Right renal cortex interstitium (tissue), 3 donors: ENCODE results near the gene BANK1. TPM values are rescaled to one million over a fixed set of nuclear protein-coding genes. Genes with fewer than 3 reads are reported as not detected.

Experiments
- DNase-seq, 3 donors: peaks; one replicate each; pipeline ENCODE4 v3.0.0-alpha.2; 2013; ENCODE audit warnings: low read depth in 3 of 3, low spot score in 2 of 3
- polyA plus RNA-seq, 3 donors: library from polyadenylated mRNA; unstranded; fragments of 120-200 nt; gene quantifications; one replicate each; pipeline ENCODE4 v1.2.1, GENCODE V29; 2013; ENCODE audit not compliant: insufficient read length in 3 of 3

Gene BANK1, protein sequence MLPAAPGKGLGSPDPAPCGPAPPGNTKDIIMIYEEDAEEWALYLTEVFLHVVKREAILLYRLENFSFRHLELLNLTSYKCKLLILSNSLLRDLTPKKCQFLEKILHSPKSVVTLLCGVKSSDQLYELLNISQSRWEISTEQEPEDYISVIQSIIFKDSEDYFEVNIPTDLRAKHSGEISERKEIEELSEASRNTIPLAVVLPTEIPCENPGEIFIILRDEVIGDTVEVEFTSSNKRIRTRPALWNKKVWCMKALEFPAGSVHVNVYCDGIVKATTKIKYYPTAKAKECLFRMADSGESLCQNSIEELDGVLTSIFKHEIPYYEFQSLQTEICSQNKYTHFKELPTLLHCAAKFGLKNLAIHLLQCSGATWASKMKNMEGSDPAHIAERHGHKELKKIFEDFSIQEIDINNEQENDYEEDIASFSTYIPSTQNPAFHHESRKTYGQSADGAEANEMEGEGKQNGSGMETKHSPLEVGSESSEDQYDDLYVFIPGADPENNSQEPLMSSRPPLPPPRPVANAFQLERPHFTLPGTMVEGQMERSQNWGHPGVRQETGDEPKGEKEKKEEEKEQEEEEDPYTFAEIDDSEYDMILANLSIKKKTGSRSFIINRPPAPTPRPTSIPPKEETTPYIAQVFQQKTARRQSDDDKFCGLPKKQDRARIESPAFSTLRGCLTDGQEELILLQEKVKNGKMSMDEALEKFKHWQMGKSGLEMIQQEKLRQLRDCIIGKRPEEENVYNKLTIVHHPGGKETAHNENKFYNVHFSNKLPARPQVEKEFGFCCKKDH
- 1 to 10 TPM; 3.1 to 4.2 (median 3.2) TPM for polyA plus RNA-seq

DNA sequence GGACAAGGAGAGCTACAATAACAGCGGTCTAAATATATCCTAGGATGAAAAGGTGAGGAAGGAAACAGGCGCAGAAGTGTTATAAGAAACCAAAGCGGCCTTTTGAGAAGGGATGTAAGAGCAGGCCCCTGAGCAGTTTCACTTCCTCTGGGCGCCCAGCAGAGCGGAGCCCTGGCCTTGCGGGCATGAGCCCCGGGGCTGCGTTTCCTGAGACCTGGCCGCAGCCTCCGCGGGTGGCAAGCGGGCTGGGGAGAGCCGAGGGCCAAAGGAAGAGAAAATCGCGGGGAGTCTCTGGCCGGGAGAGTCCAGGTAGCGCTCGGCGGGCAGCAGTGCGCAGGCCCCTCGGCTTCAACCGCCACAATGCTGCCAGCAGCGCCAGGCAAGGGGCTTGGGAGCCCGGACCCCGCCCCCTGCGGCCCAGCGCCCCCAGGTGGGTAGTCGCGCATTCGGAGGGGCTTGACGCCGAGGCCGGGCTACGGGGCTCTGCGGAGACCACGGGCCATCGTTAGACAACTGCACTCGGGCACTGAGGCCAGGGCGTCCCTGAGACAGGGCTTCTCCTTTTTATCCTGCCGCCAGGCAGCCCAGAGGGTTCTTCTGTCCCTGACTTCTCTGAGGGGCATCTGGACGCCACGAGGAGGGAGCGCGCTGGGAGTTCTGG, at the start of gene BANK1:
Gene BANK1, plus strand, starts transcription at position 210 of the 661 bp plus-strand sequence. Its CDS starts 151 bp downstream, at position 361.
- DNase-seq = peak; percentile 14 to 33 (median 27)

GRCh38 chr4:101753721-101754120, 36.8 kb upstream of the BANK1 start:
- DNase-seq = no peak

DNA sequence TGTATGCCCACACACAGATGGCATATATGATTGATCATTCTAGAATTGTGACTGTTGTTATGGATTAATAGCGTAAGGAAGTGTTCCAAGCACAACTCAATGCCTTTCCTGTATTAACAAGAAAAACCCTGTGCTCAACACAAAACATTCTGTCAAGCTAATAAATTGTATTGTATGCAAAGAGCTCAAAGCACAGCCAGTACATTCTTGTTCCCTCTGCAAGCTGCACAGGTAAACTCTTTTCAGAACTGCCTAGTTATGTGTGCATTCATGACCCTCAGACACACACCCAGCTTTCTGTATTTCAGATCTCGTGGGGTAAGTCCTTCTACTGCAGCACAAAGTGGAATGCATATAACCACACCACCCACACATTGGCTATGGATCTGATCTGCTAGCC, 34.3 kb upstream of the BANK1 start:
- no peak for DNase-seq

DNA sequence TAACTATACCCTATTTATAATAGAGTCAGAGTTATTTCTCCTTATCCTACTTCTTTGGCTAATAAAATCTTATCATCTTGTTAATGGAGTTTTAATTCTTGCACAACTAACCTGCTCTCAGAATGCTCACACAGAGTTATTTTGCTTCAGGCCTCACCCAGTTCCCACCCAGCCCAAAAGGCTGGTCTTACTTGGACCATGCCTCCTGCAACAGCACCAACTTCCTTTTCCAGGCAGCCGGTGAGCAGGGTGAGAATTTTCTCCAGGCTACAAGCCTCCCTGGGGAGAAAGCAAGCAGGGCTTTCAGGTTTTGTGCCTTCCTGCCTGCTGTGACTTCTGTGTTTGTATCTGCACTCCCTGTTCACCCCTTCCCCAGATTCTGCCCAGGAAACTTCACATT, 29.1 kb upstream of the BANK1 start:
- DNase-seq = no peak

DNA sequence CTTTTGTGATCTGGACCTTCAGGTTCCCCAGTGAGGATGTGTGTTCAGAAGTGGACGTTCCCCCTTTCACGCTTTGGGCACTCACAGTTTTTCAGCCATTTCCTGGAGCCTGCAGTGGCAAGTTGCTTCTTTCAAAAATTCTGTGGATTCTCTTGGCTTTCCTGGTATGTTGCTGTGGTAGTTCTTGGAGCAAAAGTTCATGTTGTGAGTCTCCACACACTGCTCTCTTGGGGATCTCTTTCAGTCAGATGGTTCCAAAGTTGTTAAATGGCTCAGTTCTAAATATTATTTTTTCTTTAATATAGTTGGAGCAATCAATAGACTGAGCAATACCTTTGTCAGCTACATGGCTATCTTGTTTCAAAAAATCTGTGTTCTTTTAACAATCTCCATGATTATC, 28.5 kb upstream of the BANK1 start:
- no peak for DNase-seq

DNA sequence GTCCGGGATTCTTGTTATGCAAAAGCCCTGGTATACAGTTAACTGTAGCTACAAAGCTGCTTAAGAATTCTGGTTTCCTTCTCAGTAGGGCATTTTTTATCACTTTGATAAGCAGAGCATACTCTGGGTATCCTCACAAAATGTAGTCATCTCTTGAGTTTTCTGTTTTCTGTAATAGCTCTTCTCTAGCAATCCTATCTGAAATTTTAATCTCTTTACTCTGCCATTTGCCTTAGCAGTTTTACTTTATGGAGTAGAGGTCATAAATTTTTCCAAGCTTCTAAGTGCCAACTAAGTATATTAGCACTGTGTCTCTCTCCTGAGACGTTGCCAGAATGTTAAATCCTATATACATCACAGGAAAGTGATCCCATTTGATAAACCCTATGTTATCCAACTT, 28.0 kb upstream of the BANK1 start:
- DNase-seq = no peak

GRCh38 chr4:101763576-101763975, 27.0 kb upstream of the BANK1 start:
- no peak for DNase-seq

GRCh38 chr4:101774807-101775206, 15.7 kb upstream of the BANK1 start:
- no peak for DNase-seq

GRCh38 chr4:101777431-101777830, 13.1 kb upstream of the BANK1 start:
- DNase-seq = no peak

DNA sequence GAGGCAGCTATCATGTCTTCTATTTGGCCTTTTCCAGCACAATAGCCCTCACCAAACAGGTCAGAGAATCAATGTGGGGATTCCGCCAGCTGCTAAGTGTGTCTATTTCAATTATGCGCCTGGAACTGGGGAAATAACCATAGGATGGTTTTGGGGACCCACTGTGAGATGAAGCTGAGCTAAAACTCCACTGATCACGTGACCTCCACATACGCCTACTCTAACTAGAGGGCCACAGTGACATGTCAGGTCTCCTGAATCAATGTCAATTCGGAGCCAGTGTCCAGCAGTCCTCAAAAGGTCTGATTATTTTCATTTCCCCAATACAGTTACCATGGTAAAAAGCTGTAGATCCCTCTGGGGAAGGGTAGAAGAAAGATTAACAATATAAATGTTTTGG, 10.2 kb upstream of the BANK1 start:
- DNase-seq = no peak

- DNase-seq = no peak
Measured at GRCh38 chr4:101782546-101782945, 8.0 kb upstream of the BANK1 start.

DNA sequence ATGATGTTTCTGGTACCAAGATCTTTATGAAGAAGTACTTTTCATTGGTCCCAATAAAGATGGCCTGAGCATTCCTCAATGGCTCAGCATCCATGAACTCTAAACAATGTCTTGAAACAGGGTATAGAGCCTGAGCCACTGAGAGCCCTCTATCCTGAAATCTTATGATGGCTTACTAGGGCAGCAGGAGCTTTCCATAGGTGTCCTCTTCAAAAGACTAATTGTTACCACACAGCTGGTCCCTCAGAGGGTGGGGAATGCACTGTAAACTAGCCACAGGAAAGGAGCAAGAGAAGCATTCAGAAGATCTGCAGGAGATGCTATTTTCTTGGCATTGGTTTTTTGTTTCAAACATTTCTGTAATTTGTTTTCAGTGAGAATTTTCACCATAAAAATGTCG, 5.6 kb upstream of the BANK1 start:
- DNase-seq = no peak

GRCh38 chr4:101785486-101785885, 5.0 kb upstream of the BANK1 start:
- DNase-seq = no peak

- no peak for DNase-seq
Measured at GRCh38 chr4:101787701-101788316, 2.7 kb upstream of the BANK1 start.

DNA sequence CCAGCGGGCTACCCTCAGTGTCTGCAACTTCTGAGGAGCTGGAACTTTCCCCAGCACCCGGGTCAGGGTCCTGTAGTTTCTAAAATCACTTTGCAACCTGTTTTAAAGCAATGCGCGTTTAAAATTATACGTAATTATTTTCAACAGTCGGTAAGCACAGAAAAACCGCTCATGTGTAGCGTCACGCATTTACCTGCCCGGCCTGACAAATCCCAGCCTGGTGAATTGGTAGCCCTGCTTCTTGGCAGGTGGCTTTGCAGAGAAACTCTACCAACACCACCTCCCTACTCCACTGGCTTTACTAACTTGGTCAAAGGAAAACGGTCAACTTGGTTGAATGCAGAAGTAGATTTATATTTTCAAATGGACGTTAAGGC, 640 bp downstream of the BANK1 start:
- peak; percentile 23 to 29 (median 27) for DNase-seq

GRCh38 chr4:101792056-101792590, 1.6 kb downstream of the BANK1 start:
- DNase-seq = no peak

DNA sequence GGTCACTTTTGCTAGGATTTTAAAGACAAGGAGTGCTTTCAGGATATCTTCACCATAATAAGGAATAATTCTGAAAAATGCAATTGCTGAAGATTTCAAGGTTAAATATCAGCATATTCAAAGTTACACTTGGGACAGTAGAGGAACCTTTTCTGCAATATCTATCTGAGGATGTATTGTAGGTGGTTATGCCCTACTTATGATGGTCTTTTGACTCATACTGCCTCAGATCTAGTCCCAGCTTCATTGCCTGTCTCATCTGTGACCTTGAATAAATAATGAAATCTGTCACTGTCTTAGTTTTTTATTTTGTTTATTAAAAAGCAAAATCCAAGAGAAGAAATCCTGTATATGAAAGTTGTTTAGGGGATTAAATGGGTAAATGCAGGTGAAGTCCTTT, 2.9 kb downstream of the BANK1 start:
- DNase-seq = no peak

DNA sequence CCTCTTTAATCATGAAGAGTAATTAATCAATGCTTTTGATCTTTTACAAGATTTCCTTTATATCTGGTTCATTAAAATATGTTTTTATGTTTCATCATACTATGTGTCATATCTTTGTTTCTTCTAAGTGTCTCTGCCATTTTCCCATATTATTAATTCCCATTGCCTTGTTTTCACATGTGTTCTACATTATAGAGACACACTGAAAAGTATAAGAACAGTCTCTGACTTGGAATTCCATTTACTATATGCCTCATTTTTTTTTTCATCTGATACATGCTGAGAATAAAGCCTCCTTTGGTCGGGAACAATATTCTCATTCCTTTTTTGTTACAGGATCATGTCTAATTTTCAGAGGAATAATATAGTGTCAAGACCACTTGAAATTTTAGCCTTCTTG, 4.3 kb downstream of the BANK1 start:
- DNase-seq = no peak

- DNase-seq = no peak
Measured at GRCh38 chr4:101795704-101796103, 5.2 kb downstream of the BANK1 start.

DNA sequence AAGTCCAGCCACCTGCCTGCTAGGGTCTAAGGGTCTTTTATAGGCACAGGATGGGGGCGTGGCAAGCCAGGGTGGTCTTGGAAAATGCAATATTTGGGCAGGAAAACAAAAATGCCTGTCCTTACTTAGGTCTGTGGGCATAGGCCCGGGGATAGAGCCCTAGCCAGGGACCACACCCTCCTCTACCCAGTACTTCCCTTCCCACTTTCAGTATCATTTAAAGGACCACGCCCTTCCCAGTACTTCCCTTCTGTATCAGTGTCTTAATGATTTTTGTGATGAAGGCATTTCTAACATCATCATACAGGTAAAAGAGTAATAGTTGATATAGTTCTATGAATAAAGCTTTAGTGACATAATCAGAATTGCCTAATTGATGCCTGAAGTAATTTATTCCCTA, 11.4 kb downstream of the BANK1 start:
- no peak for DNase-seq

GRCh38 chr4:101806914-101807313, 16.4 kb downstream of the BANK1 start:
- DNase-seq = peak in 1 of 3 donors; percentile 7
